Left kidney (tissue), 2 donors: Measurements from ENCODE around the gene LY6G6F. TPM values are rescaled to one million over a fixed set of nuclear protein-coding genes. Genes with fewer than 3 reads are reported as not detected.
A peak's percentile ranks its signal among the peaks of the same experiment; 100 is the strongest.

Experiments used
- DNase-seq: peaks from one replicate; pipeline ENCODE4 v3.0.0-alpha.2; 2013
- polyA plus RNA-seq: library from polyadenylated mRNA; unstranded; fragments of 120-200 nt; gene quantifications from one replicate; pipeline ENCODE4 v1.2.1, GENCODE V29; 2013; ENCODE audit not compliant: insufficient read length

LY6G6F gene
- polyA plus RNA-seq, 1 donor = 0.32 TPM

DNA sequence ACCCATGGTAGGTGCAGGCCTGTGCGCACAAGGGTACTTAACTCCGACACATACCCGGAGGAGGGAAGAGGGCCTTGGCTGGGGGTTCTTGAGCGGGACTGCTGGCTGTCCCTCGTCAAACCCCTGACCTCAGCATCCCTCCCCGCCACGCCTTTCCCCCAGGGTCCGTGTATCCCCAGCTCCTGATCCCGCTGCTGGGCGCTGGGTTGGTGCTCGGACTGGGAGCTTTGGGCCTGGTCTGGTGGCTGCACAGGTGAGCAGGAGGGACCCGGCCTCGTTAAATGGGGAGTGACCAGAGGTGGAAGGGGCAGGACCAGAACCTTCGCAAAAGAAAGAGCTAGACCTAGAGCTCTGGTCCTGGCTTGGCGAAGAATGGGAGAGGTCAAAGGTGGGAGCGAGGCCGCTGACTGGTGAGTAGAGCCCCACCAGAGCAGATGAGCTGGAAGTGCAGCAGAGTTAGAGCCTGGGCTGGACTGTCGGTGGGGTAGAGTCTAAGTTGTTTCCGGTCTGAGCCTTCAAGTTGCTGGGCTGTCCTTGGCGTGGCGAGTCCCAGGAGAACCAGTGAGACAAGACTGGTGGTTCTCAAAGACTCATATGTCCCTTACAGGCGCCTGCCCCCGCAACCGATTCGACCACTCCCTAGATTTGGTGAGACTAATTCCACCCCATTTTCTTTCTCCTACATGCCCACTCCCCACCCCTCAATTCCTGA, 17.5 kb downstream of the LY6G6F start:
- no peak for DNase-seq

DNA sequence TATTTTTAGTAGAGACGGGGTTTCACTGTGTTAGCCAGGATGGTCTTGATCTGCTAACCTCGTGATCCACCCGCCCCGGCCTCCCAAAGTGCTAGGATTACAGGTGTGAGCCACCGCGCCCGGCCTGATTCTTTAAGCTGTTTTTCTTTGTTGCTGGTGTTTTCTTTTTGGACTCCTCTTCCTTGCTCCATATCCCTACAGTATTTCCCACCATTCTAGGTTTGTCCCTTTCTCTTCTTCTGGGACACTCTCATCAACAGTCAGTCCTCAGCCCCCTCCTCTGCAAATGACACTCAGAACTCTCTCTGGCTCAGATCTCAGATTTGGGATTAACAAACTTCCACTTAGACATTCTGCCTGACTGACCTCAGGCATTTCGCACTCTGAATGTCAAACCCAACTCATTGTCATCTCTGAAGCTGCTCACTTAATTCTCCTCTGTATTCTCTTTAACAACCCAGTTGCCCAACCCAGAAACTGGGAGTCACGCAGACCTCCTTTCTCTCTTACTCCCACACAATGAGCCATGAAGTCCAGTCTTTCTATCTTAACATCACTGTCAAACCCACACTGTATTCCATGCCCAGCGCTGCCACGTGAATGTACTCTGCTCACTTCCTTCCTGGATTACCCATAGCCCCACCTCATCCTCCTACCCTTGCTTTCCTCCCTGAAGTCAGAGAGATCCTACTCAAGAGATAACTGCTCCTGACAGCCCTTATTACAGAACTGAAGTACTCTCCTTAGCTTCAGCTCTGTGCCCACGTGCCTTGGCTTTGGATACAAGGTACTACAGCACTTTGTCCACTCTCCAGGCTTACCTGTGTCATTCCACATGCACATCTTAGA, 19.1 kb downstream of the LY6G6F start:
- DNase-seq = no peak

DNA sequence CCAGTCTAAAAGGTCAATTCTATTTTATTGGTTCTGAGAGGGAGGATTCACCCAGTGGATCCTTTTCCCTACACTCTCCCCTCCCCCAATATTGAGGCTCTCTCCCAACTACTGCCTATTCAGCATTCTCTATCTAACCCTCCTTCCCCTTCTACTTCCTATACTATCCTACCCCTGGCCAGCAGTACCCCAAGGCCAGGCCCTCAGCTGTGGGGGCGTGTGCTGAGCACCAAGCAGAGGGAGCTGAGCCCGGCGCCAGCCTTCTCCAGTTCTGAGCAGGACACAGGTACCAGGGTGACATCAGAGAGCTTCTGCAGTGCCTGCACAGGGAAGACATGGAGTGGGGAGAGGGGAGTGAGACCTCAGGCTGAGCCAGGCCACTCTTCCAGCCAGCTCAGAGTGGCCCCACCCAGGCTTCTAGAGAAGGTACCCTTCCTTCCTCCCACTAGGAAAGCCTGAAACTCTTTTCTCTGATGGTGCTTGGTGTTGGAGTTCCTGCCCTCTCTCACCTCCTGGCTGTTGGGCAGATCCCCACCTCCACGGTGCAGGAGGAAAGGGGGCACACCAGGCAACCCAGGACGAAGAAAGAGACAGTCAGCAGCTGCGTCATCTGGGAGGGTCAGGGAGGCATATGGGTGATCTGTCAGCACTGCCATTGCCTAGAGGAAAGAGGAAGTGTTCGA, 20.5 kb downstream of the LY6G6F start:
- DNase-seq = no peak

DNA sequence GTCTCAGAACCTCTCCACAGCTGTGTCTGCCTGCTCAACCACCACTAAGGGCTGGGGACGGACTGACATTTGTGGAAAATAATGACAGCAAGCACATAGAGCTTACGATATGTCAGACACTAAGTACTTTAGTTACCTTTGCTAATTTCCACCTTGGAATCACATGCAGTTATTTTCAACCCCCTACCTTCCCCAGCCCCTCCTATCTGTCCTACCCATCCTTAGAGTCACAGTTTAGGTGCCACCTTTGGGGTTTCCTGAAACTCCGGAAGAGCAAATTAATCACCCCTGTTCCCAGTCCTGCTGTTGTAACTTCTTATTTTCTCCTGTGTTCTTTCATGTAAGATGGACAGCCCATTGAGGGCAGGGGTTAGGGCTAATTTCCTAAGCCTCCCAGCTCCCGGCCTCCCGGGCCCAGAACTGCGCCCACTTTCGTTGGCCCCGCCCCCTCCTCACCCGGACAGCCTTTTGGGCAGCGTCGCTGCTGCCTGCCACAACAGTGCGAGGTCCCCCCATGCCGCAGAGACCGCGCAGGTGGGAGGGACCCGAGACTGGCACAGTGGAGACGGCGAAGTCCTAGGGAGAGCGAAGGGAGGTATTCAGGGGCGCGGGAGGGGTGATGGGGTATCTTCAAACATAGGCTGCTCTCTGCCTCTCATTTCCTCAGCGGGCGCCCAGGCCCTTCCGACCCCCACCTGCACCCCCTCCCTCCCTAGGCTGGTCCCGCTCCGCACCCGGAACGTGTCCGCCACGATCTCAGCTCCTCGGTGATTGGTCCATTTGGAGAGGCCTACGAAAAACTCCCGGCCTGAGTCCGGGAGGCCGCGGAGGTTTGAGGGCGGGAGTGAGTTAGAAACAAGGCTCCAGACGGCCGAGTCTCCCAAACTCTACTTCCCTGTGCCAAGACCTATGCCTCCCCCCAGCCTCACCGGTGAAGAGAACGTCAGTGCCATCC, 21.3 kb downstream of the LY6G6F start:
- DNase-seq = no peak

DNA sequence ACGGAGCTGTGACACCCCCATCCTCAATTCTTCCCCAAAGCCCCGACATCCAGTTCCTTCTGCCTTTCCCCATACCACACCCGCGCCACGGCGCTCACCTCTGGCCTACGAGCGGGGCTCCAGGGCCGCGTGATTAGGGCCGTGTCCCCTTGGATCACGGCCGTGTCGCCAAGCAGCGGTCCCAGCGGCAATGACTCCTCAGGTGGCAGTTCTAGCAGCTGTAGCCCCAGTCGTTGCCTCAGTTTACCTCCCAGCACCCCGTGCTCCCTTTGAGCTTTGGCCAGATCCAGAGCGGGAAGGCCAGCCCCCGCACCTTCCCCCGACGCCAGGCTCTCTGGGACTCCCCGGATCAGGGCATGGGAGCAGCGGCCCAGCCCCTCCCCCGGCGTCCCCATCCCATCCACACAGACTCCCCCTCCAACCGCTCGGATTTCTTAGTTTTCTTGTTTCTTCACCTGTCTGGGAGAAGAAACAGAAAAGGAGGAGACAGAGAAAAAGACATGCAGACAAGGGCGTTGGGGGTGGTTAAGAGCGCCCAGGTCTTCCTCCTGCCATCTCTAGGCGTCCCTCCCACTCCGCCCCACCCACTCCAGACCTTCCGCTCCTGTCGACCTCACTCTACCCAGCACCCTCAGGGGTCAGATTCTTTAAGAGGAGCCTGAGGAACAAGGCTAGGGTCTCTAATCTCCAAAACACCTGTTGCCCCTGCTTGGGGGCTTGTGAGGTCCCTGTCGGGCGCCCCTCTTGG, 22.3 kb downstream of the LY6G6F start, which contains the start of gene DDAH2:
DDAH2 (minus strand) TSS at position 533 of the 748 bp plus-strand sequence; CDS start at position 395, 138 bp downstream.
- DNase-seq = no peak

DNA sequence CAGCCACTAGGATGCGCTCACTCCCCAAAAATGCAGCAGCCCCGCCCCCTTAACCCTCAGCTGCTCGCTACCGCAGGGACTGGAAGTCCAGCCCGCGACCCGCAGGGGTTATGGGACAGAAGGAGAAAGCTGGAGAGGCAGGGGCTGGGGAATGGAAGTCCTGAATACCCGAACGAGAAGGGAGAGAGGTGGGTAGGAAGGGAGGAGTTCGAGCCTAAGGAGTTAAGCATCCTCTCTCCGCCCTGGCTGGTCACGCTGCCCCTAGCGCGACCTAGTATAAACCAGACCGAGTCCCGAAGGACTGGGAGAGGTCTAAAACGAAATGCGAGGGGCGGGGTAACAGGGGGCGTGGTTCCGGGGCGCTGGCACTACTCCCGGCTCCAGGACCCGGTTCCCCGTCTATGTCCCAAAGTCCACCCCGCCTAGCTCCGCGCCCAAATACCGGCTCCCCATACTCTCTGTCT, 22.9 kb downstream of the LY6G6F start:
- DNase-seq = peak; percentile 94

DNA sequence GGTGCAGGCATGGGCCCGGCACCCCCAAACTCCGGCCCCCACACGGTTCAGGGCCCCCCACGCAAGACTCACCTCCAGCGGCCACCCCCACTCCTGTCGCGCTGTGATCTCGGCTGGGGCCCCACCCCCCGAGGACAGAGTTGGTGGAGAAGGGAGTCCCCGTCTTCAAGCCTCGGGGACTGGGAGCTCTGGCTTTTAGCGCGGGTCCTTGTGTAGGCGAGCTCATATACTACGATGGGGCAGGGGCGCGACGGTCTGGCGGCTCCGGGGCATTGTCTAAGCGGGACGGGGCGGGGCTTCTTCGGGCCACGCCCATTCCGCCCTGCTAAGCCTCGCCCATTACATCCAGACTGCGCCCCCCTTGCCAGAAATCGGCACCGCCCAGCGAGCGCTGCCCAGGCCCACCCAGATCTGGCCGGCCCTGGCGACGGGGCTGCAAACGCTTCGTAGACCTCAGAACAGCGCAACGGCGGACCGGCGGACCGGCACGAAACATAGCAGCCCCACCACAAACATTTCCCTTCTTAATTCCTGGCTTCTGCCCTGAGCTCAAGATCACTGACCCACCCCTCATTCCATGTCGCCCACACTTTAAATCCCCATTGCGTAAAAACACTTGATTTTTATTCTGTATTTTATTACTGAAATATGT, 23.4 kb downstream of the LY6G6F start:
- DNase-seq = peak; percentile 94

DNA sequence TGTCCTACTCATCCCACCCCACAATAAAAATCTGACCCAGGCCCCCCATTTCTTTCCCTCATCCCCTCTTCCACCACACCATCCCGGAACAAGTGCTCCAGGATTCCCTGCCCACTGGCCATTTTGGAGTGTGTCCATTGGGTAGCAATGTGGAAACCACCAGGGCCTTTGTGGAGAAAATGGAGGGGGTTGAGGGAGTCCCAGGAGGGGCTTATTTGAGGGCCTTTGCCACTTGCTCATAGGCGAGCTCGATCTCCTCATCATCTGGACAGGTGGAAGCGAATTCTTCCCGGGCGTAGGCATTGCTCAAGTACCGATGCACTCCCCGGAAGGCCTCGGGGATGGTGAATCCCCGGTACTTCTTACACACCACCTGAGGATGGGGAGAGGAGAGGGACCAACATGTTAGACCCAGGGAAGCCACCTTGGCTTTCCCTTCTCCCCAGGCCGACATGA, 24.0 kb downstream of the LY6G6F start:
- no peak for DNase-seq

DNA sequence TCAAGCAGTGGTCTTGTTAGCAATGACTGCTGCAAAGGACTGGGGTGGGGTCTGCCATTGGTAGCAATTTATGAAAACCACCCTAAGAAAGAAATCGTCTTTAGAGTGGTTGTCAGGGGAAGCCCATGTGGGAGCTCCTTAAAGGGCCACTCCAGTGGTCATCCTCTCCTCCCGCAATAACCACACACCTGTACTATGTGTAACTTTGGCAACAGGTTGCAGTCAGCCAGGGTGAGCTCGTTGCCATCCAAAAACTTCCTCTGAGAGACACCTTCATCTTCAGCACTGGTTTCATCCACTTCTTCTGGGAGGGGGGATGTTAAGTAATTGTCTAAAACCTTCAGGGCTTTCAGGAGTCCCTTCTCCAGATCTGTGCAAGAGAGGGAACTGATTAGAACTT, 25.4 kb downstream of the LY6G6F start:
- no peak for DNase-seq

DNA sequence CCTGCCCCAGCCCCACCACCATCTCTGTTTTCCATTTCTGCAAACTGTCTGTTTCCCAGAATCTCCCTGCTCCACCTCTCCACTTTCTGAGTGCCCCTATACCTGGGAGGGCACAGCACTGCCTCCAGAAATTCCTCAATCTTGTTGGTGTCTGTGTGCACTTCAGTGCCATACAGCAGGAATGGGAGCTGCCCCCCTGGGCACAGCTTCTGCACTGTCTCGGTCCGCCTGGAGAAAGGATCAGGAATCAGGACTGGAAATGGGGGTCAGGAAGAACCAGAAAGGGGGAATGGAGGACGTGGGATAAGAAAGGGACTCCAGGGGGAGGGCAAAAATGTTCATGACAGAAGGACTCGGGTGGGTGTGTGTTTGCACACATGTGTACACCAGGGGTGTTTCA, 27.1 kb downstream of the LY6G6F start:
- DNase-seq = no peak

DNA sequence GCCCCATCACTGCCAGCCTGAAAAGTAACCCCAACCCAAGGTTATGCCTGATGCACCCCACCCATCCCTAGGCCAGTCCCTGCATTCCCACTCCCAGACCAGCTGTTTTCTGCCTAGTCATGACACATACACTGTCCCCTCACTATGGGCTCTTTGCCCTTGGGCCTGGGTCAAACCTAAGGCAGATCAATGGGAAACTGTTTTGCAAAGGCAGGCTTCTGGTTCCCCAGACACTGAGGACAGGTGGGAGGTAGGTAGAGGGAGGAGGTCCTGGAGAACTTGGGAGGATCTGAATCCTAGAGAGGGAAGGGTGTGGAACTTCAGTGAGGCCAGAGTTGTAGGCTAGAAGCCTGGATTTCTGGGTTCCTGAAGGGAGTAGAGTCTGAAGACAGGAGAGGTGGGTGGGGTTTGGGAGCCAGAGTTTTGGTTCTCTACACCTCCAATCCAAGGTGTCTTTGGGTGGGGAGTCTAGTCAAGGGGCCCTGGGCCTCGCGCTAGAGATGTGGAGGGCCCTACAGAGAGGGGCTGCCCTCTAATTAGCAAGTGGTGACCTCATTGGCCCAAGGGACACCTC, 27.7 kb downstream of the LY6G6F start:
- DNase-seq = no peak

DNA sequence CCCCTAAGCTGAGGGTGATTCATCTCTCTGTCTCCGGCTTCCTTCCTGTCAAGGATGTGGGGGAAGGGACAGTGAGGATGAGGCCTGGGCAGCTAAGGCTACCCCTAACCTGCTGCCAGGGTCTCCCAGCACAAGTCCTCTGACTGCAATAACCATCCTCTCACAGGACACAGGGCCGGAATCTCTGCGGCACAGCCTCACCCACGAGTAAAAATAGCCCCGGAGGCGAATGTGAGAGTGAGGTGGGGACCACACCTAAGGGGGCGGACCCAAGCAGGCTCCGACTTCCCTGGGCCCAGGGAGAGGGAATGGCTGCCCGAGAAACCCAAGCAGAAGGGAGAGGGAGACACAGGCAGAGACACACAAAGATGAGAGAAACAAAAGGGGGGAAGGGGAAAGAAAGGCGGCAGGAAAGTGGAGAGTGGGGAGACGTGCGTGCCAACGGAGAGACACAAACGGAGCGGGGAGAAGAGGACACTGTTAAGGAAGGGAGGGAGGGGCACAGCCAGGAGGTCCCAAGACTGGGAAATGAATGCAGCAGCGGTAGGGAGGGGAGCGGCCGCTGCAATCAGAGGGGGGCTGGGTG, 28.2 kb downstream of the LY6G6F start:
- DNase-seq = no peak

DNA sequence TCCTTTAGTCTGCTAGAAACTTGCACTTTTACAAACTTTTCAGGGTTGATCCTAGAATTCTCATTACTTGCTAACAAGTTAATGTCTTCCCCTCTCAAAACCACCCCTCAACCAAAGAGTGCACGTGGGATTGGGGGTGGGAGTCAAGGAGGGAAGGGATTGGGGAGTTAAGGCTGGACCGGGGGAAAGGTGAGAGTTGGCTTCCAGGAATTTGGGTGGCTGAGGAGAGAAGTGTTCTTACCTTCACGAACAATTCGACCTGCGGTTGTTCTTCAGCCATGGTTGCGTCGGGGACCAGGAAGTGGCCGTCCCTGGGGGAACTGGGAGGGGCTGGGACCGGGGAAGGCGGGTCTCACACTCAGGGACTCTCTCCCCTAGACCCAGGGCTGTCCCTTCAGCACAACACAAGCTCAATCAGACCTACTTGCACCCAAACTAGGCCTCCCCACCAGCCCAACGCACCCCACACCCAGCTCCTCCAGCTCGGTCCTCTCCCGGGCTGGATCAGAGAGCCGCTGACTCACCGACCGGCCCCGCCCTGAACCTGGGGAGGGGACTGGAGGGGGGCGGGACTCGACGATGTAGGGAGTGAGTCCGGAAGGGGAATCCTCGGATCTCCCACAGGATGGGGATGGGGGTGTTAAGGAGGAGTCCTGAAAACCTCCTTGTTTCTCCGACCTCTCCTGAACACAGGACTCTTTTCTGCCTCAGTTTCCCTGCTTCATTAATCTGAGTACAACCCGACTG, 29.5 kb downstream of the LY6G6F start, which contains the start of gene CLIC1:
CLIC1 (minus strand) TSS at position 510 of the 747 bp plus-strand sequence; CDS start at position 280, 230 bp downstream.
- peak; percentile 85 for DNase-seq

DNA sequence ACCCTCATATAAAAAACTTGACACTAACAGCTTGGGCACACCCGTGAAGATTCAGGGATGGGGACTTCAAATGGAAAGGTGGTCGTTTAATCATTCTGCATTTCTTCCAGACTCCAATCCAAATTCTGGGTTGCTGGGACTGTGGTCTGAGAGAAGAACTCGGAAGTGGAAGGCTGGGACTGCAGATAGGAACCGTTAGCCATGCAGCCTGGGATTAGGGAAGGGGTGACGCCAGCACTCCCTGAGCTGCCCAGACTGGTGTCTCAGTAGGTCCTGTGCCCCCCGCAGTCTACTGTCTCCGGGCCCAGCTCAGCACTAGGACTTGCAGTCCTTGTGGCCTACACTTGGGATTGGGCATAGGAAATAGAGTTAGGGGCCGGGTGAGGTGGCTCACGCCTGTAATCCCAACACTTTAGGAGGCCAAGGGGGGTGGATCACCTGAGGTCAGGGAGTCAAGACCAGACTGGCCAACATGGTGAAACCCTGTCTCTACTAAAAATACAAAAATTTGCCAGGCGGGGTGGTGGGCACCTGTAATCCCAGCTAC, 30.2 kb downstream of the LY6G6F start:
- no peak for DNase-seq

DNA sequence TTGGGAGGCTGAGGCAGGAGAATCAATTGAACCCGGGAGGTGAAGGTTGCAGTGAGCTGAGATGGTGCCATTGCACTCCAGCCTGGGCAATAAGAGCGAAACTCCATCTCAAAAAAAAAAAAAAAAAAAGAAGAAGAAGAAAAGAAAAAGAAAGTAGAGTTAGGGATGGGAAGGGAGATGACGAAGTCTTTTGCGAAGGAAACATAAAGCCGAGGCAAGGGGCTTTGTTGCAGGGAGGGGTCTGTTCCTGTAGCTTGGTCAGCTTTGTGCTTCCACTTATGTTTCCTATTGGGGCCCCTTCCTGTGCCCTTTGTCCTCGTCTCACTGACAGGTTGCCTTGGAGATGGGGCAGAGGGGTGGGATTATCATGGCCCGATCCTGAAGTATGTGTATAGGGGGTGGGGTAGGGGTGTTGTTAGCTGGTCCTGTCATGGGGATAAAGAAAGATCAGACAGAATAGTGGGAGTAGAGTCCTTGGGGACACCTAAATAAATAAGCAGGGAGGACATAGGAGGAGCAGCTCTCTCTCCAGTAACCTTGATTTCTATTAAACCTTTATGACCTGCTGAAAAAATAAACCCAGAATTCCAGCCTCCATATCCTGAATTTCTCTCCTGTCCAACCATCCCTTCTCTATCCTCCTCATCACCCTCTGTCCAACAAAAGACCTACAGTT, 30.8 kb downstream of the LY6G6F start:
- peak; percentile 83 for DNase-seq

DNA sequence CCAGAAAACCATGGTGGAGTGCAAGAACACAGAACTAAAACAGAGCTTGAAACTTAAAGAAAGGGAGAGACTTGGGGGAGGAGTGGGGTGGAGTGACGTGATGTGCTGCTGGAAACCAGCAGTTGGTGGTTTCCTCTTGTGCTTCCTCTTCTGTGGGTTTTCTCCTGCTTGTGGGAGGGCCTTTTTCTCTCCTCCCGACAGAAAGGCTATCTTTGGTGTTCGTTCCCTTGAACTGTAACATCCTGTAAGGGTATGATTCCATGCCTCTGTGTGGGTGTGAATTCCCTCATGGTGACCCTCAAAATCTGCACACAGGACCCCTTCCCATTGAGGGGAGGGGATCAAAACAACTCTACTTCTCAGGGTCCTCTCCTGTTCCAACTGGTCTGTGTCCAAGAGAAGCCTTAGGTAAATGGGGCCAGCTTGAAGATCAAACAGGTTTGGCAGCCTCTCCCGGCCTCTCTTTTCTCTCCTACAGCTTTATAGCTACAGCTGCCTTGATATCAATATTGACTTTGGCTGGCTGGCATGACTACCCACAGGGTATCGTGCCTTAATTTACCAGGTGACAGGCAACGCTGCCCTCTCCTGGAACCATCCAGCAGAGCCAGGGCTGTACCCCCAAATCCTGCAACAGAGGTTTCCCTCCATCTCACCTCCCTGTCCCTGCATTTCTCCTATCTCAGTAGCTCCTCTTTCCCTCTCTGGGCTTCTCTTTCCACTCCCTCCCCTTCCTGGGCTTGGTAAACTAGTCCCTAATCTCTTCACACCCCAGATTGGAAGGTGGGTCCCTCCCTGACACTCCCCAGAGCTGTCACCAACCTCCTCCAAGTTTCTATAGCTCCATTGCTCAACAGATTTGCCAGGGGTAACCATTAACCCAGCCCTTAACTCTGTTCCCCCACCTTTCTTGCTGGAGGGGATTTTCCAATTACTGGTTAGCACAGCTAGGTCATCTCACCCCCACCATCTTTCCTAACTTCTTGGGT, 31.6 kb downstream of the LY6G6F start:
- DNase-seq = peak; percentile 79
